B cell (primary cell): ENCODE results near the gene MRPS15.

Experiments
- EZH2 ChIP-seq: IDR thresholded peaks from 2 replicates; pipeline ENCODE4 v1.6.1; 2012; ENCODE audit warnings: borderline replicate concordance, low read depth, mild to moderate bottlenecking, moderate library complexity, low read length; ENCODE audit not compliant: insufficient read depth, poor library complexity, severe bottlenecking
- TF ChIP-seq, protein P1 (sequence below): fragments of 200-600 bp; IDR thresholded peaks from one replicate; pipeline ENCODE4 v1.8.0; 2022; ENCODE audit warnings: antibody characterized with exemption, mild to moderate bottlenecking

DNA sequence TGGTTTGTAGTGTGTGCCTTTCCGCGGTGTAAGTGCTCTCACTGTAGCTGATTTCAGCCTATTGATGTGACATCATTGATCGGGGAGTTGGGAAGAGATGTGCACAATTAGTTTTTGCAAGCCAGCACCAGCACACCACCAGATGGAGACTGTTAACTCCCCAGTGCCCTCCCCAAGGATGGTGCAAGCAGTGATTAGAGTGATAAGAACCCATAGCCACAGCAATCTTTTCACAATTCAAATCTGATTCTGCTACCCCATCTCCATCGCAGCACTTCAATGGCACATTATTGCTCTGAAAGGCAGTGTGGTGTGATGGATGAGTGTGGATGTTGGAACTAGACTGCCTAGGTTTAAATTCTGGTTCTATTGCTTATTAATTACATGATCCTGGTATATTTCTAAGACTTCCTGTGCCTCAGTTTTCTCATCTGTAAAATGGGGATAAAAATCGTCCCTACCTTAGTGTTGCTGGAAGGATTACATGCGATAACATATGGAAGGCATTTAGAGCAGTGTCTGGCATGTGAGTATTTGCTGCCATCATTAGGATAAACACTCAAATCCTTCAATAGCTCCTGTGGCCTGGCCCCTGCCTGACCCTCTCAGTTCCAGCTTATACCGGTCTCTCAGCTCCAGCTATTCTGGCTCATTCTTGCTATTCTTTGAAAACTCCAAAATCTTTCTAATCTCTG lies 11.9 kb upstream of the MRPS15 start:
- TF ChIP-seq EZH2, result no peak
- TF ChIP-seq, protein P1, sequence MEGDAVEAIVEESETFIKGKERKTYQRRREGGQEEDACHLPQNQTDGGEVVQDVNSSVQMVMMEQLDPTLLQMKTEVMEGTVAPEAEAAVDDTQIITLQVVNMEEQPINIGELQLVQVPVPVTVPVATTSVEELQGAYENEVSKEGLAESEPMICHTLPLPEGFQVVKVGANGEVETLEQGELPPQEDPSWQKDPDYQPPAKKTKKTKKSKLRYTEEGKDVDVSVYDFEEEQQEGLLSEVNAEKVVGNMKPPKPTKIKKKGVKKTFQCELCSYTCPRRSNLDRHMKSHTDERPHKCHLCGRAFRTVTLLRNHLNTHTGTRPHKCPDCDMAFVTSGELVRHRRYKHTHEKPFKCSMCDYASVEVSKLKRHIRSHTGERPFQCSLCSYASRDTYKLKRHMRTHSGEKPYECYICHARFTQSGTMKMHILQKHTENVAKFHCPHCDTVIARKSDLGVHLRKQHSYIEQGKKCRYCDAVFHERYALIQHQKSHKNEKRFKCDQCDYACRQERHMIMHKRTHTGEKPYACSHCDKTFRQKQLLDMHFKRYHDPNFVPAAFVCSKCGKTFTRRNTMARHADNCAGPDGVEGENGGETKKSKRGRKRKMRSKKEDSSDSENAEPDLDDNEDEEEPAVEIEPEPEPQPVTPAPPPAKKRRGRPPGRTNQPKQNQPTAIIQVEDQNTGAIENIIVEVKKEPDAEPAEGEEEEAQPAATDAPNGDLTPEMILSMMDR, result no peak
